SK-N-SH (cell line): ENCODE measurements around the gene FBXW8.

Experiments used
- CTCF ChIP-seq: fragments of 200-600 bp; sonication (generic); IDR thresholded peaks from 2 replicates; pipeline ENCODE4 v1.6.1; 2017; ENCODE audit warnings: antibody characterized with exemption, mild to moderate bottlenecking, moderate library complexity
- ELF1 ChIP-seq: IDR thresholded peaks from 2 replicates; pipeline ENCODE4 v1.4.0; 2012
- FOSL2 ChIP-seq: IDR thresholded peaks from 2 replicates; pipeline ENCODE4 v1.4.0; 2012; ENCODE audit warnings: low read depth, mild to moderate bottlenecking, moderate library complexity, borderline replicate concordance
- SIN3A ChIP-seq: IDR thresholded peaks from 2 replicates; pipeline ENCODE4 v1.6.1; 2012; ENCODE audit warnings: low read depth, mild to moderate bottlenecking, low read length, moderate library complexity, borderline replicate concordance
- TAF1 ChIP-seq: IDR thresholded peaks from 2 replicates; pipeline ENCODE4 v1.6.1; 2012; ENCODE audit warnings: low read depth, mild to moderate bottlenecking, low read length, moderate library complexity, borderline replicate concordance
- YY1 ChIP-seq: IDR thresholded peaks from 2 replicates; pipeline ENCODE4 v1.4.0; 2012; ENCODE audit warnings: low read depth, mild to moderate bottlenecking
- TF ChIP-seq, protein P1 (sequence below): IDR thresholded peaks from 2 replicates; pipeline ENCODE4 v1.4.0; 2012; ENCODE audit warnings: low read depth, borderline replicate concordance

DNA sequence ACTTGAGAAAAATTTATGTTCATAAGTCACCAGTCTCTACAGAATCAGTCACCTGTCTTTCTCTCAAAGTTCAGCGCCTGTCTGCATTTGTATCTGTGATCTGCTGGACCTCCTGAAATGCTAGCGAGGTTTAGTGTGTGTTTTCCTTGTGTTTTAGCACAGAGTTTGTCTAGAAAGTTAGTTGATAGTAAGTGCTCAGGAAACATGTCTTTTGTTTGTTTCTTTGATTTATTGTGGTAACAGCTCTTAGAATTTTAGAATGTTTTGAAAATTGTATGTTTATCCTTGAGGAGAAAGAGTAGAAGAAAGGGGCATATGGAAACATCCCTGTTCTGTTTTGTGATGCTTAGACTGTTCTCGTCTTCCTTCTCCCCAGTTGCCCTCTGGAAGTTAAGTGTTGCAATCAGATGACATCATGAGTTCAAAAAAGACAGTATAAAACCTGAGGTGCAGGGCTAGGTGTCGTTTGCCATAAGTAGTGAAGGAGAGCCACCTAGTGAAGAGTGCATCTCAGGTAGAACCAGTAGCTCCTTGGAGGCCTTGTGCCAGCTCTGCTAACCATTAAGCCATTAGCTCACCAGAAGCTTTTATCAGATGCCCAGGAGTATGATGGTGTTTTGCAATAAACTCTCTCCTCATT lies 44.8 kb downstream of the FBXW8 start:
- no peak for TF ChIP-seq CTCF
- no peak for TF ChIP-seq TAF1
- no peak for TF ChIP-seq YY1
- no peak for TF ChIP-seq FOSL2
- no peak for TF ChIP-seq SIN3A
- TF ChIP-seq, protein P1, sequence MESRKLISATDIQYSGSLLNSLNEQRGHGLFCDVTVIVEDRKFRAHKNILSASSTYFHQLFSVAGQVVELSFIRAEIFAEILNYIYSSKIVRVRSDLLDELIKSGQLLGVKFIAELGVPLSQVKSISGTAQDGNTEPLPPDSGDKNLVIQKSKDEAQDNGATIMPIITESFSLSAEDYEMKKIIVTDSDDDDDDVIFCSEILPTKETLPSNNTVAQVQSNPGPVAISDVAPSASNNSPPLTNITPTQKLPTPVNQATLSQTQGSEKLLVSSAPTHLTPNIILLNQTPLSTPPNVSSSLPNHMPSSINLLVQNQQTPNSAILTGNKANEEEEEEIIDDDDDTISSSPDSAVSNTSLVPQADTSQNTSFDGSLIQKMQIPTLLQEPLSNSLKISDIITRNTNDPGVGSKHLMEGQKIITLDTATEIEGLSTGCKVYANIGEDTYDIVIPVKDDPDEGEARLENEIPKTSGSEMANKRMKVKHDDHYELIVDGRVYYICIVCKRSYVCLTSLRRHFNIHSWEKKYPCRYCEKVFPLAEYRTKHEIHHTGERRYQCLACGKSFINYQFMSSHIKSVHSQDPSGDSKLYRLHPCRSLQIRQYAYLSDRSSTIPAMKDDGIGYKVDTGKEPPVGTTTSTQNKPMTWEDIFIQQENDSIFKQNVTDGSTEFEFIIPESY = no peak
- TF ChIP-seq ELF1 = no peak
